NCI-H510A treated with DMSO at 0.1 percent for 48 hours (cell line): ENCODE results near the gene NENF.
A peak's percentile ranks its signal among the peaks of the same experiment; 100 is the strongest.
"Not testable (repeated sequence)": the region's sequence is repeated elsewhere in the genome, so short reads cannot be mapped to it uniquely, and the experiment has no call there.

Experiments
- DNase-seq: peaks from one replicate; lab custom pipeline; 2025; lab: John Stamatoyannopoulos, UW

The NENF gene

DNA sequence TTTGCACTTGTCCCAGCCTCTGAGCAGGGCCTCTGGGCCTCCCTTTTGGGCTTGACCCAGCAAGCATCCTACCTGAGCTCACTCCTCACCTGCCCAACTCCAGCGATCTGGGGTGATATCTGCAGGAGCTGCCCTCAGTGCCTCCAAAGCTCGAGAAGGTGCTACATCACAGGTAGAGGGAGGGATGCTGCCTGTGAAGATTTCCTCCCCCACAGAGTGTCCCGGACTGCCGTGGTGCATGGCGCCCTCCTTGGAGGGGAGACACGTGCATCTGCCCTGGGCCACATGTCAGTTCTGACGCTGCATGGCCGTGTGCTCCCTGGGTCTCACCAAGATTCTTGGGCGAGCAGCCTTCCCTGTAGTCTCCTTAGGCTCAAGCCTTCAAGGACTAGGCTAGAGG, 27.7 kb downstream of the NENF start:
- DNase-seq = no peak

DNA sequence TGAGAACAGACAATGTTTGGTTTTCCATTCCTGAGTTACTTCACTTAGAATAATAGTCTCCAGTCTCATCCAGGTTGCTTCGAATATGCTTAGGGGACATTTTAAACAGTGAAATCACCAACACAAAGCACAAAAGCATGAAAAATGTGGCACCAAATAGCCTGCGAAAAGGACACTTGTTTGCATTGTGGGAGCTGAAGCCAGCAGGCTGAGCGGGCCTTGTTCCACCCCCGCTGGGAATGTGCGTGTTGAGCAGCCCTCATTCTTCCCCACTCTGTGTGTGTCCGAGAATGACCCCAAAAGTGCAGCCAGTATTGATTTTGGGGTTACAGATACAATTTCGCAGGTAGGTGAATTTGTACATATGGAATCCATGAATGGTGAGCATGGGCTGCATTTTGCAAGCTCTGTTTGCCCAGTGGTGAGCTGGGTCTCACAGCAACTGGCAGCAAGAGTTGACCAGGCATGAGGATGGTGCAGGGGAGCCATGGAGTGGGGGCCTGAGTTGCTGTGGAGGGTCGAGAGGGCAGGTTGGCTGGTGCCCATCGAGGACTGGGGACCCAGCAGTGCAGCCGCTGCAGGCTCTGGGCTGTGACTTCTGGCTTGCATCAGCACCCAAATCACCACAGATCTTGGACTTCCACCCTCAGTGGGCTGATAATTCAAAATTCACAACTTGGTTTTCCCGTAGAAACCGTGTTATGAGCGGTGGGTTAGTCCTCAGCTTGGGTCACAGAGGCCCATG, 29.4 kb downstream of the NENF start:
- no peak for DNase-seq

DNA sequence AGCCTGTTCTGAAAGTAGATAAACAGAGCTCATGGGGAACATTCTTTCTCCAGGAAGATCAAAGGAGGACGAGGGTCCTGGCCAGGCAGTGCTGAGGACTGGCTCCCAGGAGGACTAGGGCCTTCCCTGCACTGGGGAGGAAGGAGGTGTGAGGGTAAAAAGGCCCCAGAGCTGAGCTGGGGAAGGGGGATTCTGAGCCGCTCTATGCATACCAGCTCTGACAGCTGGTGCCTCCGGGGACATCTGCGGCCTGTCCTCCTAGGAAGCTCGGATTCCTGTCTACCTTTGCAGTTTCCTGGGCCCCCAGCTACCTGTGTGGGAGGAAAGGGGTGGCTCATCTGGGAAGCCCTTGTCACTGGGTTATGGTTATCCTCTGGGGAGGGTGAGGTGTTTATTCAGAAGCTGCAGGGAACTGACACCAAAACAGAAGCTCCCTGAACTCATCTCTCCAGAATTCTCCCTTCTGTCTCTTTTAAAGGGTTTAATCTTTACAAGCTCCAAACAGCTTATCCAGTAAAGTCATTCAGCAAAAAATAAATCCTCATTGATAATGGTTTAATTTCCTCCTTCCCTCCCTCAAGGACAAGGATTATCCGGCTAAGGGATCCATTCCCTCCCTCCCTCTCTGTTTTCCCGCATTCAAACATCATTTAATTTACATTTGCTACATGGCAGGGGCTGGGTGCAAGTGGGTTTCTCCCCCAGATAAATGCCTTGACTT, 31.0 kb downstream of the NENF start:
- DNase-seq = no peak

DNA sequence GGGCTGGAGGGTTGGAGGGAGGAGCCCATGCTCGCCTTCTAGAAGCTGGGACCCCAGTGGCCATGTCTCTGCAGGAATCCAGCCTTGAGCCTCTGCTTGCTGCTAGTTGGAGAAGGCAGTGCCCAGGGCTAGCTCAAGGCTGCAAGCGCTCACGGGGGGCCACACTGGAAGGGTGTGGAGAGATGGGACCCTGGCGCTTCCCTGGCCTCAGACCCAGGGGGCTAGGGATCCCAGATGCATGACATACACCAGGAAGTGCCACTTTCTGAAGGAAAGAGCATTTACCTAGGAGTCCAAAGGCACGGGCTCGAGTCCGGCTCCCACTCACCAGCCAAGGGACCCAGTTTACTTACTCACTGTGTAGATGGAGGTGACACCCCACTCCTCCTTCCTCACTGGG, 32.6 kb downstream of the NENF start:
- no peak for DNase-seq

DNA sequence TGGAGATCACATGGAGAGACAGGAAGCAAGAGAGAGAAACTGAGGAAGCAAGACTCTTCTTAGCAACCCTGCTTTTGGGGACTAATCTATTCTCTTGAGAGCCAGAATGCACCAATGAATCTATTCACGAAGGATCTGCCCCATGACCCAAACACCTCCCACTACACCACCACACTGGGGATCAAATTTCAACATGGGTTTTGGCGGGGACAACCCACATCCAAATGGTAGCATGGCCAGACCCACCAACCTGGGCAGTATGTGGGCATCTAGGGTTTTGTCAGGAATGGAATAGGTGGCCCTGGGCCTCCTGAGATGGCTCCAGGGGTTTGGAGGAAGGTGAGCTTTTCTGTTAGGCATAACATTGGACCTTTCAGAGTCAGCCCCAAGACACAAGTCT, 33.7 kb downstream of the NENF start:
- no peak for DNase-seq

DNA sequence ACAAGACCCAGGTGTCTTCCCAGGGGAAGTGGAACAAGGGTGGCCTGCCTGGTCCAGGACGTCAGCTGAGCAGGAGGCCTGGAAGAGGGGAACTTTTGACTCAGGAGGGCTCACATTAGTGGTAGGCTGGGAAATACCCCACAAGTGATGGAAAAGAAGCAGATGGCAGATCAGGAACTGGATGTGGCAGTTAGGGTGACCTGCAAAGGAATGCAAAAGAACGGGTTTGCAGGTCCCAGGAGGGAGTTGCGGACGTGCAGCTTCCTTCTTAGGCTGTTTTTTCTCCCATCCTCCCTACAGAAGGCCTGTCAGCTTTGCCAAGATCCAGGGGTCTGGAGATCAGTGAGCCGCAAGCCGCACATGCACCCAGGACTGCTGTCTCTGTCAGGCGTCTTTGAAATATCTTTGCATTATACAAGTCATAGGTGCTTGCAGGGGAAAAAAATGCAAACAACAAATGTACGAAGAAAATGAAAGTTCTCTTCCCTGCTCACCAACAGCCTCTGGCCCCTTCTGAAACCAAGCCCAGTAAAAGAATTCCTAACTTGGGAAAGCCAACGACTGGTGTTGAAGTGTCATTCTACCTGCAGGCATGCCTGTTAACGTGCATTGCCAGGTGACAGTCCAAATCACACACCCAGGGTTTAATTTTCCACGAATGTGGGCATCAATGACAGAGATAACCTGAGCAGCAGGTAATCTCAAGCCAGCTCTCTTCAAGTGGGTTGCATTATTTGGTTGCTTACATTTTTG, 34.4 kb downstream of the NENF start:
- no peak for DNase-seq

DNA sequence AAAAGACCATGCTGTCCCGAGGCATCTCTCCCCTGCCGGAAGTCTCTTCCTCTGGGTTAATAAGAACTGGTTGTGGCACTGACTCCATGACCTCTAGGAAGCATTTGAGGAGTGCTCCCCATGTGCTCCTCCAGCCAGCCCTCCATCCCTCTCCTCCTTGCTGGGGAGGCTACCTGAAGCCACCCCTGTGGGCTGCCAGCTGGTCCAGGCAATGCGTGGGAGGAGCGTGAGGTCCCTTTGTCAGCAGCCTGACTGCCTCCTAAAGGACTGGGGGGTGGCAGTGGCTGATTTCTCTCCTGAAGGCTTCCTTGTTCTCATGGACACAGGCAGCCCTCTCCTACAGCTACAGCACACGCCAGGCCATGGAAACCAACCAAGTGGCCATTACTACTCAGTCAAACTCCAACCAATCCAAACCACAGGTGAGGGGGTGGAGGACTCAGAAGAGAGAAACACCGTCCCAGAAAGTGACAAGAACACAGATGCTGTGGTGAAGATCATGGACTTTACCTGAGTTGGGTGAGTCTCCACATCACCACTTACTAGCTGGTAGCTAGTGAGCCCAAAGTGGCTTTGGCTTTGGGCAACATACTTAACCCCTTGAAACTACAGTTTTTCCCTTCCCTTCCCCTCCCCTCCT, 35.2 kb downstream of the NENF start:
- DNase-seq = no peak

DNA sequence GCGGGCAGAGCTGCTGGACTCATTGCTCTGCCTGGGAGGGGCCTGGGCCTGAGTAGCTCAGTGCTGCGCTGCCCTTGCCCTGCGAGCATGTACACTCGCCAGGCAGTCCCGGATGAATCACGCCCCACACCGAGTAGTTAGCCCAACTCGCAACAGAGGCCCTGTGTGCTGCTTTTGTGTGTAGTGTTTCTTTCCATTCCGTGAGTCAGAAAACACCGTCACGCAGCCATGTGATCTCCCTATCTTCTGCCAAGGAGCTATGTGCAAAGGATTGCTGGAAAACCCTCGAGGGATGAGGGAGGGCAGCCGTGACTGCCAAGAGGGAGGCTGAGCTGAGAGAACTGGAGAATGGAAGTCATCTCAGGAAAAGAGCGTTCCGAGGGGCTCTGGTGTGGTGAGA, 37.3 kb downstream of the NENF start:
- no peak for DNase-seq

DNA sequence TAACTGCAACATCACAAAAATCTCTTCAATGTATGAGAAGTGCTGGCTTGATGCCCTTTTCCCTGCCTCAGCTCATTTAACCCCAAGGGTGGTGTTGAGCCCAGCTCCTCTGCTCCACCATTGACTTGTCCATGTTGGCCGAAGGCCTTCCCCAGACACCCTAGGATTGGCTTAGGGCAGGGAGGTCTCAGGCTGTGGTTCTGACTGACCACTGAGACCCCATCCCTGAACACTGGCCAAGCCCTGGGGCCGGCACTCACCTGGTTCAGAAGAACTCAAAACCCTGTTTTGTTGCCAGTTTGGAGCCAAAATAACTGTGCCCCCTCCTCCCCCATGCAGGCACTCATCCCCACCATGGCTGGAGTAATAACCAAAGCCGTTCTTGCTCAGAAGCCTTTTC, 38.6 kb downstream of the NENF start:
- DNase-seq = no peak

DNA sequence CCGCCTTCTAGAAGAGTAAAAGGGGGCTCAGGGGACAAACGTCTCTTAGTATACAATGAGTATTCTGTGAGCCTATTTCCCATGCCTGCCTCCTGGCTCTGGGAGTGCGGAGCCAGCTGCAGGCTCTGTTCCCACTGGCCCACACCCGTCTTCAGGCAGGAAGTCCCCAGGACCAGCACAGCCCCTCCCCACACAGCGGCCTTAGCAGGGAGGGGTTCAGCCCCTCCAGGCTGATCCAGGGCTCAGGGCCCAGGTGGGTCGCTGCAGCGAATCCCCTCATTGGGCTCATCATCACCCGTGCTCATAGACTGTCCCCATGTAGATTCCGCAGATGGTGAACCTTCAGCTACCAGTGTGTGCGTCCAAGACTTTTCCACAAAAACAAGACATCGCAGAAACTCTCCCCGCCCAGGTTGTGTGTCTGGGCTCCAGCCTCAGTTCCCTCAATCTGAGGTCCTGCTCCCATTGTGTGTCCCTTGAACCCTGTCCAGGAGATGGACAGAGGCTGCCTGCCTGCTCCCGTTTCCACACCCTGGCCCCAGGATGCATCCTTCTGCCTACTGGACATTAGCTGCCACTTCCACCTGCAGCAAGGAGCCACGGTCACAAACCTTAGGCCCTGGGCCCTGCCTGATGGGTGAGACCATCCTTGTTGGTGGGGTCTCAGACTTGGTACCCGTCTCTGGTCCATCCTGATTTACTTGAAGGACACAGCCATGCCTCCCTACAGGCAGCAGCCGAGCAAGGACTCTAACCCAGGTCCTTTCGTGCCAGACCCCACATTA, 39.4 kb downstream of the NENF start:
- no peak for DNase-seq

DNA sequence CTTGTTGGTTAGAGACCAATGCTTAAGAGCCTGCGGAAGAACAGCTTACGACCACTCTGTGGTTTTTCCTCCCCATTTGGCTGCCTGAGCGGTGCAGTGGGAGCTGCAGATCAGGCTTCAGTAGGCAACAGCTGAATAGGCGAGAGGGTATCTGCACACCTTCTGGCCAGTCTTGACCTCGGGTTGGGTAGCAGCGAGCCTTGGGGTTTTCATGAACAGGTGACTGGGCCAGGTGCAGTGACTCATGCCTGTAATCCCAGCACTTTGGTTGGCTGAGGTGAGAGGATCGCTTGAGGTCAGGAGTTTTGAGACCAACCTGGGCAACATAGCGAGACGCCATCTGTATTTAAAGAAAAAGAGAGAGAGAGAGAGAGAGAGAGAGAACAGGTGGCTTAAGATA, 41.0 kb downstream of the NENF start:
- no peak for DNase-seq

DNA sequence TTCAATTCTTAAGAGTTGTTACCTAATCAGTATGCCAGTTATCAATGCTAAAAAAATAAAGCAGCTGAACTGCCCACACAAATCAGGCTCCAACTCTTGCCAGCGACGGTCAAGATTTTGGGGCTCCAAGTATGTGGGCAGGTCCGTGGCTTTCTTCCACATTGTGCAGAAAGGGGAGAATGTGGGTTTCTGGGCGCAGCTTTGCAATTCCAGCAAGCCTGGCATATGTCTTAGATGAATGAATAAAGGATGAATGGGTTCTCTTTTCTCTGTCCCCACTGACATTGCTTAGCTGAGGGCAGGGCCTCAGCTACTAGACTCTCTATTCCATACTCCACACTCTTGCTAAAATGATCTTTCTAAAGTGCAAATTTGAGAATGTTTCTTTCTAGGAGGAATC, 42.4 kb downstream of the NENF start:
- no peak for DNase-seq

DNA sequence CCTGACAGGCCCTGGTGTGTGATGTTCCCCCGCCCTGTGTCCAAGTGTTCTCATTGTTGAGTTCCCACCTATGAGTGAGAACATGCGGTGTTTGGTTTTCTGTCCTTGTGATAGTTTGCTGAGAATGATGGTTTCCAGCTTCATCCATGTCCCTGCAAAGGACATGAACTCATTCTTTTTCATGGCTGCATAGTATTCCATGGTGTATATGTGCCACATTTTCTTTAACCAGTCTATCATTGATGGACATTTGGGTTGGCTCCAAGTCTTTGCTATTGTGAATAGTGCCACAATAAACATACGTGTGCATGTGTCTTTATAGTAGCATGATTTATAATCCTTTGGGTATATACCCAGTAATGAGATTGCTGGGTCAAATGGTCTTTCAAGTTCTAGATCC, 43.1 kb downstream of the NENF start:
- not testable (repeated sequence) for DNase-seq

DNA sequence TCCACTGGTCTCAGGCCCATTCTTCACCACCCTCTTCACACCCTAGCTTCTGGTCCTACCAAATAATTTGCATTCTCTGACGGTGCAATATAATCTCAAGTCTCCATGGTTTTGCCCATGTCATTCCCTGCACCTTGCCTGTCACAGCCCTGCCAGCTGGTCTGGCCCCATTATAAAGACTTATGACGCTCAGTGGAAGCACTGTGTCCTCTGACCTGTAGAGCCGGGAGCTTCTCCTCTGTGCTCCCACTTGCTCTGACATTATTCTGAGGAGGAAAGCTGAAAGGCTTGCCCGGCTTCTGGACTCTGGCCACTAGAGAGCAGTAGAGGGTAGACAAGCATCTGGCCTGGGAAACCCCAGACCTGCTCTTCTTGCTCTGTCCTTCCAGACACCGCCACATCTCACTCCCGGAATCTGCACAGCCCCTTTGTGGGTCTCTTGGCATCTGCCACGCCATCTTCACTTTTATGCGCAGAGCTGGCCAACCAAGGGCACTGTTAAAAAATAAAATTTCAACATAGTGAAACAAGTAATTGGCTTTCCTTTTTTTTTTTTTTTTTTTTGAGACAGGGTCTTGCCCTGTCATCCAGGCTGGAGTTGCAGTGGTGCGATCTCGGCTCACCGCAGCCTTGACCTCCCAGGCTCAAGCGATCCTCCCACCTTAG, 44.4 kb downstream of the NENF start:
- DNase-seq = peak; percentile 95

DNA sequence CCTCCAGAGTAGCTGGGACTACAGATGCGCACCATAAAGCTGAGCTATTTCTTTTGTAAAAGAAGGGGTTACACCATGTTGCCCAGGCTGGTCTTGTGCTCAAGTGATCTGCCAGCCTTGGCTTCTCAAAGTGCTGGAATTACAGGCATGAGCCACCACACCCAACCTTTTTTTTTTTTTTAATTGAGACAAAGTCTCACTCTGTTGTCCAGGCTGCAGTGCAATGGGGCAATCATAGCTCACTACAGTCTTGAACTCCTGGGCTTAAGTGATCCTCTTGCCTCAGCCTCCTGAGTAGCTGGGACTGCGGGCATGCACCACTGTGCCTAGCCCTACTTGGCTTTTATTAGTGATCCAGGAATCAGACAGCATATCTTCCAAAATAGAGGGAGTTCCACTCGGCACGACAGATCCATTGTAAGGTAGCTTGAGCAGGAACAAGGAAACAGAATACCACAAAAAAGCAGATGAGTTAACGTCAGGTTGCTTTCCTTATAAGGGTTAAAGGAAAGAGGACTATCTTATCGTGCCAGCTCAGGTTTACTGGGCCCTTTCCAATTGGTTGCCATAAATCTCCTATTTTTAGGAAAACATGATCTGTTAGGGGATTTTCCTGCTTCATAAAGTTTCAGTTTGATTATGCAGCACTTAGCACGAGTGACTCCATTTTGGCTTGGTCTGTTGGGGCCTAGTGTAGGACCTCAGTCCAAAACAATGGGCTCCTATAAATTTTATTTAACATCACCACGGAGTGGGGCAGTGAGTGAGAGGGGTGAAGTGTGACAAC, 45.2 kb downstream of the NENF start:
- no peak for DNase-seq

DNA sequence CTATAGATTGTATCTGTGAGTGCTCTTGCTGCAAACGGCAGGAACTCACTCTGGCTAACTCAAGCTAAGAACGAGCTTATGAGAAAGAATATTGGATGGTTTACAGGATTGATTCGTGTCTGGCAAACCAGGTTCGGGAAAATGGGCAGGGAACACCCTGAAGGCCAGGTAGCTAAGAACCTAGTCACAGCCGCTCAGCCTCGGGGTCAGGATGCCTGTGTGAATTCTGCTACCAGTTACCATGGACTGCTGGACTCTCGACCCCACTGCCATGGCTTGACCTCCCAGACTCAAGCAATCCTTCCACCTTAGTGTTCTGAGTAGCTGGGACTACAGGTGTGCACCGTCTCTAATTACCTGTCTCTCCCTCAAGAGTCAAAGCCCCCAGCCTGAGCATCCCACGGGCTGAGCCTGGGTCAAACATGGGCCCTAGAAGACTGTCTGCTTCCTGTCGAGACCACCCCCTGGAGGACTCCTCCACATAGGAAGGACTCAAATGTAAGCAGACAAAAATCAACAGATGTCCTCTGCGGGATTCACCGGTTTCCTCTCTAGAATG, 45.8 kb downstream of the NENF start:
- DNase-seq = no peak

DNA sequence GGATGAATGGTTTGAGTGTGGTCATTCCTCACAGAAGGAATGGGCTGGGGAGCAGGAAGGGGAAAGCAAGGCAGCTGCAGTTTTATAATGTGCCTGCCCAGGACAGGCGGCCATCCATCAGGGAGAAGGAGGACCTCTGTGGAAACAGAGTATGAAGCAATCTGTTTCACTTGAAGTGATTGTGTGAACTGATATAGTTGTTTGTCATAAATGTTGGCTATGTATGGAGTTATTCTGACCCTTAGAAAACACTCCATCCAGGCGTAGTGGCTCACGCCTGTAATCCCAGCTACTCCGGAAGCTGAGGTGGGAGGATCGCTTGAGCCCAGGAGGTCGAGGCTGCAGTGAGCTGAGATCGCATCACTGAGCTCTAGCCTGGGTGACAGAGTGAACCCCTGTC, 46.5 kb downstream of the NENF start:
- no peak for DNase-seq

DNA sequence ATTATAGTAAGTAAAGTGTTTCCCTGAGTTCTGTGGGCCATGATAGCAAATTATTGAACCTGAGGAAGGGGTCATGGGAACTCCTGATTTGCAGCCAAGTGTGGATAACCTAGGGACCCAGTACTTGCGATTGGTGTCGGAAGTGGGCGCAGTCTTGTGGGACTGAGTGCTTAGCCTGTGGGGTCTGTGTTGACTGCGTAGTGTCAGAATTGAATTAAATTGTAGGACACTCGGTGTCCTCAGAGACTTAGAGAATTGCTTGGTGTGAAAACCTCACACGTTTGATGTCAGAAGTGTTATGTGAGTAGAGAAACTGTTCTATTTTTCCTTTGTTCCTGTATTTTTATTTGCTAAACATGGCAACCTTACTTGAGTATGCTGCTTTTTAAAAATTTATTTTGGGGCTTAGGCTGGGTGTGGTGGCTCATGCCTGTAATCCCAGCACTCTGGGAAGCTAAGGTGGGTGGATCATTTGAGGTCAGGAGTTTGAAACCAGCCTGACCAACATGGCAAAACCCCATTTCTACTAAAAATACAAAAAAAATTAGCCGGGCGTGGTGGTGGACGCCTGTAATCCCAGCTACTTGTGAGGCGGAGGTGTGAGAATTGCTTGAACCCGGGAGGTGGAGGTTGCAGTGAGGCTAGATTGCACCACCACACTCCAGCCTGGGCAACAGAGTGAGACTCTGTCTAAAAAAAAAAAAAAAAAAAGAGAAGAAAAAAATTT, 48.2 kb downstream of the NENF start:
- not testable (repeated sequence) for DNase-seq

DNA sequence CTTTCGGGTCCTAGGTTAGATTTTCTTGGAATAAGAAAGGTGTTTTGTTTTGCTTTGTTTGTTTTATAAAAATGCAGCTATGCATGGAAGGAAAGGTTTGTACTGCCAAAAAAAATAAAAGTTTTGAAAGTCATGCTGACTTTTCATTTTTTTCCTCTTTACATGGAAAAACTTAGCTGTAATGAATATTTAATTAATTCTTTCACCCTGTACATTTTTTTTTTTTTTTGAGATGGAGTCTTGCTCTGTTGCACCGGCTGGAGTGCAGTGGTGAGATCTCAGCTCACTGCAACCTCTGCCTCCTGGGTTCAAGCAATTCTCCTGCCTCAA, 48.7 kb downstream of the NENF start:
- DNase-seq = no peak
